ENCODE measurements around the gene PER3. TPM values are rescaled to one million over a fixed set of nuclear protein-coding genes. Genes with fewer than 3 reads are reported as not detected.

PER3 gene
- total and polyA plus RNA-seq, 9 of the 15 experiments (the other 6 are each of a cell fraction or from before 2014, with no cell fraction given) = 11.9 to 22.5 (median 14.6) TPM

- ATAC-seq (no peak), DNase-seq (ENCODE audit: extremely low read depth in 1 of 4, low spot score in 3 of 4) (no peak), FAIRE-seq (no peak)
- Histone ChIP-seq H3K27me3 (ENCODE audit: control insufficient read depth in 2 of 2, insufficient read depth in 2 of 2, low read length in 2 of 2) (no peaks in the 10 kb centered on the region), H4K20me1 (replicated peaks; ENCODE audit: control insufficient read depth, insufficient read depth, low read length) (no peaks in the 10 kb centered on the region), H3K9me1 (ENCODE audit: control insufficient read depth, insufficient read depth, low read length) (no peaks in the 10 kb centered on the region), H3K36me3 (ENCODE audit: control insufficient read depth, insufficient read depth, low read length) (peaks cover 17% of the 10 kb centered on the region; the same call in 2 of the 3 replicates), H3K27ac (ENCODE audit: extremely low read depth, low read depth, low read length) (no peak overlapping the region), H3K4me2 (ENCODE audit: insufficient read depth, low read length) (no peak overlapping the region), H3K9ac (ENCODE audit: insufficient read depth in 1 of 2, low read depth in 2 of 2, low read length in 2 of 2) (no peak overlapping the region), H2AFZ (ENCODE audit: low read depth, low read length) (no peak overlapping the region), H3K4me1 (replicated peaks in 1 of 2; ENCODE audit: control insufficient read depth in 2 of 2, insufficient read depth in 2 of 2, low read length in 2 of 2) (no peaks in the 10 kb centered on the region; a peak in 1 of 5 replicates), H3K9me3 (replicated peaks; ENCODE audit: control insufficient read depth, insufficient read depth, low read depth, low read length) (no peaks in the 10 kb centered on the region), H3K79me2 (ENCODE audit: control insufficient read depth, insufficient read depth, low read length) (peaks cover 5% of the 10 kb centered on the region; the same call in 2 of the 3 replicates), H3K4me3 (no peak overlapping the region)
- TF ChIP-seq USF2 (CRISPR knock-in tag; IDR thresholded peaks at IDR 0.05) (no peak), HMGXB4 (CRISPR knock-in tag; IDR thresholded peaks at IDR 0.05) (no peak), ZC3H8 (IDR thresholded peaks at IDR 0.05) (no peak), HMG20B (CRISPR knock-in tag; IDR thresholded peaks at IDR 0.05) (no peak), TAF15 (IDR thresholded peaks at IDR 0.05; ENCODE audit: low read depth, low read length) (no peak), NCOA2 (IDR thresholded peaks at IDR 0.05; ENCODE audit: partially characterized antibody in 2 of 2) (no peak), PTTG1 (tag; IDR thresholded peaks at IDR 0.05; ENCODE audit: low read depth) (no peak), ZBTB8A (IDR thresholded peaks at IDR 0.05; ENCODE audit: partially characterized antibody) (no peak), ZNF696 (CRISPR knock-in tag; conservative IDR thresholded peaks at IDR 0.05) (no peak), THRAP3 (IDR thresholded peaks at IDR 0.05; ENCODE audit: borderline replicate concordance) (no peak), SP1 (CRISPR knock-in tag; IDR thresholded peaks at IDR 0.05) (no peak), PHTF2 (CRISPR knock-in tag; IDR thresholded peaks at IDR 0.05) (no peak), HNRNPK (IDR thresholded peaks at IDR 0.05; ENCODE audit: low read depth, low read length, poor library complexity, severe bottlenecking) (no peak), ZNF584 (CRISPR knock-in tag; IDR thresholded peaks at IDR 0.05; ENCODE audit: low read depth) (no peak), LCOR (CRISPR knock-in tag; IDR thresholded peaks at IDR 0.05) (no peak), HEY1 (CRISPR knock-in tag; IDR thresholded peaks at IDR 0.05; ENCODE audit: borderline replicate concordance) (no peak)
- in situ Hi-C loops (cut with MboI) = no loop called here
- BruUV-seq (replicated peaks) = no TSS peak
- ChIA-PET CTCF (ENCODE audit: low intra/inter-chr PET ratio) (no interaction called here), POLR2A (interaction anchor here (0.7 to 1.6 kb wide), 2 partner anchors 9 to 10 kb away, joined by 3 to 4 read pairs; no protein-coding TSS in a partner anchor)
- intact Hi-C loops (cut with micrococcal nuclease) = no loop called here
- WGBS (ENCODE audit: insufficient coverage, low coverage, missing lambda C conversion rate) = 31% methylated on average over 3 of the region's 3 CpGs
Measured at GRCh38 chr1:7821282-7821681, 37.2 kb downstream of the PER3 start.

All from K562 (cell line).